ENCODE measurements around the gene SLC44A2. TPM values are rescaled to one million over a fixed set of nuclear protein-coding genes. Genes with fewer than 3 reads are reported as not detected.

SLC44A2 gene
- total and polyA plus RNA-seq, 2 of the 8 experiments (the other 6 are each of a cell fraction or from before 2014, with no cell fraction given): 105 to 120 TPM

- no peak for TF ChIP-seq CHD7 (IDR thresholded peaks at IDR 0.05; ENCODE audit: insufficient replicate concordance, low read length)
Observed at GRCh38 chr19:10691178-10691881, 66.0 kb downstream of the SLC44A2 start (continued).

All from H1 (cell line).